ENCODE data around the gene VEZF1.

DNA sequence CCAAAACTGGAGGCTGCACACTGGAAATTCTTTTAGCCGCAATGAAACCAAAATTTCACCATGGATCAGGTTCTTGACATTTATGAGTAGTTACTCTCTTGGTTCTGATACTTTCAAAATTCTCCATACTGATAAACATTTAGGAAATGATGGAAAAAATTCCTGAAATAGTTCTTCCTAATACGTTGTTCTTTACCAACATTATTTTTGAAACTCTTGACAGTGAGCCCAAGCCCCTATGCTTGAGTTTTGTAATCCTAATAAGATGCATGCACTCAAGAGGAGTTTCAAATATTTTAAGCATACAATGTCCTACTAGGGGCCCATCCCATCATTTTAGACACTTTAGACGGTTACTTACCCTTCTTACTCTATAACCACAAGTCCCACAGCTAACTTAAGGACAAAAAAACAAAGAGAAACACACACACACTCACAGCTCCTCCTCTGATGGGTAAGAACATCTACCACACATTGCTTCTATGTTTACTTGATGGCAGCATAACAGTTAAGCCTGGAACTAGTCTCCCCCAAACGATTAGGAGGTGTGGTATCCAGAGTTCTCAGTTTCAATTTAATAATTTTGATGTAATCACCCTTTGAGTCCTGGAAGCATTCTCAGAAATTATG lies 3.7 kb downstream of the VEZF1 start:
- TF ChIP-seq, protein P1, sequence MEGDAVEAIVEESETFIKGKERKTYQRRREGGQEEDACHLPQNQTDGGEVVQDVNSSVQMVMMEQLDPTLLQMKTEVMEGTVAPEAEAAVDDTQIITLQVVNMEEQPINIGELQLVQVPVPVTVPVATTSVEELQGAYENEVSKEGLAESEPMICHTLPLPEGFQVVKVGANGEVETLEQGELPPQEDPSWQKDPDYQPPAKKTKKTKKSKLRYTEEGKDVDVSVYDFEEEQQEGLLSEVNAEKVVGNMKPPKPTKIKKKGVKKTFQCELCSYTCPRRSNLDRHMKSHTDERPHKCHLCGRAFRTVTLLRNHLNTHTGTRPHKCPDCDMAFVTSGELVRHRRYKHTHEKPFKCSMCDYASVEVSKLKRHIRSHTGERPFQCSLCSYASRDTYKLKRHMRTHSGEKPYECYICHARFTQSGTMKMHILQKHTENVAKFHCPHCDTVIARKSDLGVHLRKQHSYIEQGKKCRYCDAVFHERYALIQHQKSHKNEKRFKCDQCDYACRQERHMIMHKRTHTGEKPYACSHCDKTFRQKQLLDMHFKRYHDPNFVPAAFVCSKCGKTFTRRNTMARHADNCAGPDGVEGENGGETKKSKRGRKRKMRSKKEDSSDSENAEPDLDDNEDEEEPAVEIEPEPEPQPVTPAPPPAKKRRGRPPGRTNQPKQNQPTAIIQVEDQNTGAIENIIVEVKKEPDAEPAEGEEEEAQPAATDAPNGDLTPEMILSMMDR (conservative IDR thresholded peaks at IDR 0.05; ENCODE audit: low read depth in 2 of 2): no peak
- TF ChIP-seq EZH2phosphoT487 (IDR thresholded peaks at IDR 0.05; ENCODE audit: unreplicated experiment) (no peak), JUNB (IDR thresholded peaks at IDR 0.05; ENCODE audit: unreplicated experiment) (no peak), EZH2 (IDR thresholded peaks at IDR 0.05; ENCODE audit: low read depth, unreplicated experiment) (no peak), POLR2AphosphoS5 (IDR thresholded peaks at IDR 0.05; ENCODE audit: low read depth) (no peak), ZNF331 (CRISPR knock-in tag; IDR thresholded peaks at IDR 0.05; ENCODE audit: low read depth) (no peak), NANOG (IDR thresholded peaks at IDR 0.05; ENCODE audit: borderline replicate concordance) (no peak), CREB1 (CRISPR knock-in tag; IDR thresholded peaks at IDR 0.05; ENCODE audit: low read depth) (no peak), ZNF114 (CRISPR knock-in tag; IDR thresholded peaks at IDR 0.05) (no peak), STAT1 (IDR thresholded peaks at IDR 0.05; ENCODE audit: unreplicated experiment) (no peak)
- TF ChIP-seq, protein P2, sequence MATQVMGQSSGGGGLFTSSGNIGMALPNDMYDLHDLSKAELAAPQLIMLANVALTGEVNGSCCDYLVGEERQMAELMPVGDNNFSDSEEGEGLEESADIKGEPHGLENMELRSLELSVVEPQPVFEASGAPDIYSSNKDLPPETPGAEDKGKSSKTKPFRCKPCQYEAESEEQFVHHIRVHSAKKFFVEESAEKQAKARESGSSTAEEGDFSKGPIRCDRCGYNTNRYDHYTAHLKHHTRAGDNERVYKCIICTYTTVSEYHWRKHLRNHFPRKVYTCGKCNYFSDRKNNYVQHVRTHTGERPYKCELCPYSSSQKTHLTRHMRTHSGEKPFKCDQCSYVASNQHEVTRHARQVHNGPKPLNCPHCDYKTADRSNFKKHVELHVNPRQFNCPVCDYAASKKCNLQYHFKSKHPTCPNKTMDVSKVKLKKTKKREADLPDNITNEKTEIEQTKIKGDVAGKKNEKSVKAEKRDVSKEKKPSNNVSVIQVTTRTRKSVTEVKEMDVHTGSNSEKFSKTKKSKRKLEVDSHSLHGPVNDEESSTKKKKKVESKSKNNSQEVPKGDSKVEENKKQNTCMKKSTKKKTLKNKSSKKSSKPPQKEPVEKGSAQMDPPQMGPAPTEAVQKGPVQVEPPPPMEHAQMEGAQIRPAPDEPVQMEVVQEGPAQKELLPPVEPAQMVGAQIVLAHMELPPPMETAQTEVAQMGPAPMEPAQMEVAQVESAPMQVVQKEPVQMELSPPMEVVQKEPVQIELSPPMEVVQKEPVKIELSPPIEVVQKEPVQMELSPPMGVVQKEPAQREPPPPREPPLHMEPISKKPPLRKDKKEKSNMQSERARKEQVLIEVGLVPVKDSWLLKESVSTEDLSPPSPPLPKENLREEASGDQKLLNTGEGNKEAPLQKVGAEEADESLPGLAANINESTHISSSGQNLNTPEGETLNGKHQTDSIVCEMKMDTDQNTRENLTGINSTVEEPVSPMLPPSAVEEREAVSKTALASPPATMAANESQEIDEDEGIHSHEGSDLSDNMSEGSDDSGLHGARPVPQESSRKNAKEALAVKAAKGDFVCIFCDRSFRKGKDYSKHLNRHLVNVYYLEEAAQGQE (IDR thresholded peaks at IDR 0.05; ENCODE audit: unreplicated experiment): no peak
- TF ChIP-seq, protein P3, sequence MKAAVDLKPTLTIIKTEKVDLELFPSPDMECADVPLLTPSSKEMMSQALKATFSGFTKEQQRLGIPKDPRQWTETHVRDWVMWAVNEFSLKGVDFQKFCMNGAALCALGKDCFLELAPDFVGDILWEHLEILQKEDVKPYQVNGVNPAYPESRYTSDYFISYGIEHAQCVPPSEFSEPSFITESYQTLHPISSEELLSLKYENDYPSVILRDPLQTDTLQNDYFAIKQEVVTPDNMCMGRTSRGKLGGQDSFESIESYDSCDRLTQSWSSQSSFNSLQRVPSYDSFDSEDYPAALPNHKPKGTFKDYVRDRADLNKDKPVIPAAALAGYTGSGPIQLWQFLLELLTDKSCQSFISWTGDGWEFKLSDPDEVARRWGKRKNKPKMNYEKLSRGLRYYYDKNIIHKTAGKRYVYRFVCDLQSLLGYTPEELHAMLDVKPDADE (IDR thresholded peaks at IDR 0.05): no peak
- TF ChIP-seq, protein P4, sequence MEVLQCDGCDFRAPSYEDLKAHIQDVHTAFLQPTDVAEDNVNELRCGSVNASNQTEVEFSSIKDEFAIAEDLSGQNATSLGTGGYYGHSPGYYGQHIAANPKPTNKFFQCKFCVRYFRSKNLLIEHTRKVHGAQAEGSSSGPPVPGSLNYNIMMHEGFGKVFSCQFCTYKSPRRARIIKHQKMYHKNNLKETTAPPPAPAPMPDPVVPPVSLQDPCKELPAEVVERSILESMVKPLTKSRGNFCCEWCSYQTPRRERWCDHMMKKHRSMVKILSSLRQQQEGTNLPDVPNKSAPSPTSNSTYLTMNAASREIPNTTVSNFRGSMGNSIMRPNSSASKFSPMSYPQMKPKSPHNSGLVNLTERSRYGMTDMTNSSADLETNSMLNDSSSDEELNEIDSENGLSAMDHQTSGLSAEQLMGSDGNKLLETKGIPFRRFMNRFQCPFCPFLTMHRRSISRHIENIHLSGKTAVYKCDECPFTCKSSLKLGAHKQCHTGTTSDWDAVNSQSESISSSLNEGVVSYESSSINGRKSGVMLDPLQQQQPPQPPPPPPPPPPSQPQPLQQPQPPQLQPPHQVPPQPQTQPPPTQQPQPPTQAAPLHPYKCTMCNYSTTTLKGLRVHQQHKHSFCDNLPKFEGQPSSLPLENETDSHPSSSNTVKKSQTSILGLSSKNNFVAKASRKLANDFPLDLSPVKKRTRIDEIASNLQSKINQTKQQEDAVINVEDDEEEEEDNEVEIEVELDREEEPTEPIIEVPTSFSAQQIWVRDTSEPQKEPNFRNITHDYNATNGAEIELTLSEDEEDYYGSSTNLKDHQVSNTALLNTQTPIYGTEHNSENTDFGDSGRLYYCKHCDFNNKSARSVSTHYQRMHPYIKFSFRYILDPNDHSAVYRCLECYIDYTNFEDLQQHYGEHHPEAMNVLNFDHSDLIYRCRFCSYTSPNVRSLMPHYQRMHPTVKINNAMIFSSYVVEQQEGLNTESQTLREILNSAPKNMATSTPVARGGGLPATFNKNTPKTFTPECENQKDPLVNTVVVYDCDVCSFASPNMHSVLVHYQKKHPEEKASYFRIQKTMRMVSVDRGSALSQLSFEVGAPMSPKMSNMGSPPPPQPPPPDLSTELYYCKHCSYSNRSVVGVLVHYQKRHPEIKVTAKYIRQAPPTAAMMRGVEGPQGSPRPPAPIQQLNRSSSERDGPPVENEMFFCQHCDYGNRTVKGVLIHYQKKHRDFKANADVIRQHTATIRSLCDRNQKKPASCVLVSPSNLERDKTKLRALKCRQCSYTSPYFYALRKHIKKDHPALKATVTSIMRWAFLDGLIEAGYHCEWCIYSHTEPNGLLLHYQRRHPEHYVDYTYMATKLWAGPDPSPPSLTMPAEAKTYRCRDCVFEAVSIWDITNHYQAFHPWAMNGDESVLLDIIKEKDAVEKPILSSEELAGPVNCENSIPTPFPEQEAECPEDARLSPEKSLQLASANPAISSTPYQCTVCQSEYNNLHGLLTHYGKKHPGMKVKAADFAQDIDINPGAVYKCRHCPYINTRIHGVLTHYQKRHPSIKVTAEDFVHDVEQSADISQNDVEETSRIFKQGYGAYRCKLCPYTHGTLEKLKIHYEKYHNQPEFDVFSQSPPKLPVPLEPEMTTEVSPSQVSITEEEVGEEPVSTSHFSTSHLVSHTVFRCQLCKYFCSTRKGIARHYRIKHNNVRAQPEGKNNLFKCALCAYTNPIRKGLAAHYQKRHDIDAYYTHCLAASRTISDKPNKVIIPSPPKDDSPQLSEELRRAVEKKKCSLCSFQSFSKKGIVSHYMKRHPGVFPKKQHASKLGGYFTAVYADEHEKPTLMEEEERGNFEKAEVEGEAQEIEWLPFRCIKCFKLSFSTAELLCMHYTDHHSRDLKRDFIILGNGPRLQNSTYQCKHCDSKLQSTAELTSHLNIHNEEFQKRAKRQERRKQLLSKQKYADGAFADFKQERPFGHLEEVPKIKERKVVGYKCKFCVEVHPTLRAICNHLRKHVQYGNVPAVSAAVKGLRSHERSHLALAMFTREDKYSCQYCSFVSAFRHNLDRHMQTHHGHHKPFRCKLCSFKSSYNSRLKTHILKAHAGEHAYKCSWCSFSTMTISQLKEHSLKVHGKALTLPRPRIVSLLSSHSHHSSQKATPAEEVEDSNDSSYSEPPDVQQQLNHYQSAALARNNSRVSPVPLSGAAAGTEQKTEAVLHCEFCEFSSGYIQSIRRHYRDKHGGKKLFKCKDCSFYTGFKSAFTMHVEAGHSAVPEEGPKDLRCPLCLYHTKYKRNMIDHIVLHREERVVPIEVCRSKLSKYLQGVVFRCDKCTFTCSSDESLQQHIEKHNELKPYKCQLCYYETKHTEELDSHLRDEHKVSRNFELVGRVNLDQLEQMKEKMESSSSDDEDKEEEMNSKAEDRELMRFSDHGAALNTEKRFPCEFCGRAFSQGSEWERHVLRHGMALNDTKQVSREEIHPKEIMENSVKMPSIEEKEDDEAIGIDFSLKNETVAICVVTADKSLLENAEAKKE (CRISPR knock-in tag; IDR thresholded peaks at IDR 0.05): no peak

Data from GM23338 (cell line).